ENCODE results near the gene CREB3L2.

- no peak for TF ChIP-seq EZH2 (IDR thresholded peaks at IDR 0.05; ENCODE audit: borderline replicate concordance, insufficient read depth, low read depth, low read length, poor library complexity, severe bottlenecking)
- TF ChIP-seq CTCF (IDR thresholded peaks at IDR 0.05): no peak
These were observed 47.3 kb downstream of the CREB3L2 start for GRCh38 chr7:137954614-137955013.

Measured in B cell (primary cell).